ENCODE measurements around the gene TMEM145. TPM values are rescaled to one million over a fixed set of nuclear protein-coding genes. Genes with fewer than 3 reads are reported as not detected.

Gene TMEM145
- total and polyA plus RNA-seq, 9 of the 15 experiments (the other 6 are each of a cell fraction or from before 2014, with no cell fraction given): 0.80 to 5.5 (median 1.9) TPM; not detected in 3

GRCh38 chr19:42306646-42307045 is 6.5 kb upstream of the TMEM145 start:
- Histone ChIP-seq H3K9ac (ENCODE audit: insufficient read depth in 1 of 2, low read depth in 2 of 2, low read length in 2 of 2) (no peak overlapping the region), H3K79me2 (ENCODE audit: control insufficient read depth, insufficient read depth, low read length) (peaks cover 7% of the 10 kb centered on the region), H2AFZ (ENCODE audit: low read depth, low read length) (no peak overlapping the region; the same call in 1 of the 2 replicates), H3K9me1 (ENCODE audit: control insufficient read depth, insufficient read depth, low read length) (no peaks in the 10 kb centered on the region), H3K27ac (ENCODE audit: extremely low read depth, low read depth, low read length) (no peak overlapping the region), H4K20me1 (replicated peaks; ENCODE audit: control insufficient read depth, insufficient read depth, low read length) (0 out of 2 replicates have a peak, but pooled peaks cover 2% of the 10 kb centered on the region), H3K36me3 (ENCODE audit: control insufficient read depth, insufficient read depth, low read length) (no peaks in the 10 kb centered on the region), H3K4me3 (no peak overlapping the region), H3K27me3 (ENCODE audit: control insufficient read depth in 2 of 2, insufficient read depth in 2 of 2, low read length in 2 of 2) (no peaks in the 10 kb centered on the region), H3K9me3 (replicated peaks; ENCODE audit: control insufficient read depth, insufficient read depth, low read depth, low read length) (no peaks in the 10 kb centered on the region), H3K4me1 (replicated peaks in 1 of 2; ENCODE audit: control insufficient read depth in 2 of 2, insufficient read depth in 2 of 2, low read length in 2 of 2) (peaks cover 13 to 44% of the 10 kb centered on the region in 2 experiments; a peak in 4 of 5 replicates), H3K4me2 (ENCODE audit: insufficient read depth, low read length) (no peak overlapping the region)
- intact Hi-C loops (cut with micrococcal nuclease) (no loop called here), in situ Hi-C loops (cut with MboI) (no loop called here)
- no TSS peak for BruUV-seq (replicated peaks)
- 85% methylated on average over 12 of the region's 22 CpGs for WGBS (ENCODE audit: insufficient coverage, low coverage, missing lambda C conversion rate)
- ChIA-PET CTCF (ENCODE audit: low intra/inter-chr PET ratio) (no interaction called here), POLR2A (no interaction called here)
- TF ChIP-seq AFF4 (CRISPR knock-in tag; IDR thresholded peaks at IDR 0.05) (no peak), ZNF134 (CRISPR knock-in tag; conservative IDR thresholded peaks at IDR 0.05) (no peak), ZBTB33 (CRISPR knock-in tag; IDR thresholded peaks at IDR 0.05) (peak; percentile 63; the same call in 1 of the 2 replicates), TCF7L2 (IDR thresholded peaks at IDR 0.05; ENCODE audit: low read depth, low read length) (no peak), ZC3H11A (IDR thresholded peaks at IDR 0.05; ENCODE audit: low read depth, low read length) (no peak), ZKSCAN8 (CRISPR knock-in tag; IDR thresholded peaks at IDR 0.05) (no peak), FOXO4 (CRISPR knock-in tag; IDR thresholded peaks at IDR 0.05) (no peak), ZFP91 (CRISPR knock-in tag; IDR thresholded peaks at IDR 0.05) (no peak), BCL6 (CRISPR knock-in tag; IDR thresholded peaks at IDR 0.05) (no peak)
- ATAC-seq: no peak
- FAIRE-seq: no peak
- peak in 1 of 4 experiments; percentile 51 for DNase-seq (ENCODE audit: extremely low read depth in 1 of 4, low spot score in 3 of 4)

Measured in K562 (cell line).